Activated B cell treated with CpG ODN at 0.5 μM for 24 hours (primary cell): ENCODE measurements around the gene ALAS1. TPM values are rescaled to one million over a fixed set of nuclear protein-coding genes. Genes with fewer than 3 reads are reported as not detected.
A peak's percentile ranks its signal among the peaks of the same experiment; 100 is the strongest.

Experiments used
- ATAC-seq: fragments of 200-7000 bp; cut with Tn5 transposase; one replicate; pipeline ENCODE4 v1.10.0; 2021; ENCODE audit warnings: low read depth, mild to moderate bottlenecking, moderate library complexity
- CTCF ChIA-PET: fragments of 350-600 bp; sonication (Branson Sonifier 250); formaldehyde crosslinking; loops from one replicate; lab custom pipeline; 2021; ENCODE audit warnings: antibody characterized with exemption; lab: Charles Lee
- POLR2A ChIA-PET: fragments of 350-600 bp; sonication (Branson Sonifier 250); formaldehyde crosslinking; loops from one replicate; lab custom pipeline; 2021; ENCODE audit warnings: antibody characterized with exemption; lab: Charles Lee
- DNase-seq: peaks from one replicate; pipeline ENCODE4 v3.0.0; 2022
- H3K27ac Mint-ChIP-seq: one replicate; pipeline ENCODE4 v1.8.0; 2020; ENCODE audit warnings: mixed read lengths
- H3K27me3 Mint-ChIP-seq: one replicate; pipeline ENCODE4 v1.8.0; 2021; ENCODE audit warnings: mixed read lengths
- H3K36me3 Mint-ChIP-seq: one replicate; pipeline ENCODE4 v1.8.0; 2021; ENCODE audit warnings: low read depth, mixed read lengths
- H3K4me1 Mint-ChIP-seq: one replicate; pipeline ENCODE4 v1.8.0; 2021; ENCODE audit warnings: mixed read lengths
- H3K4me3 Mint-ChIP-seq: one replicate; pipeline ENCODE4 v1.8.0; 2020; ENCODE audit warnings: mild to moderate bottlenecking, mixed read lengths
- H3K9me3 Mint-ChIP-seq: one replicate; pipeline ENCODE4 v1.8.0; 2020; ENCODE audit warnings: mixed read lengths
- CTCF ChIP-seq: fragments of 200-600 bp; IDR thresholded peaks from one replicate; pipeline ENCODE4 v1.8.0; 2022; ENCODE audit warnings: antibody characterized with exemption, mild to moderate bottlenecking
- intact Hi-C: fragments of 100-400 bp; cut with micrococcal nuclease; formaldehyde crosslinking; loops from one replicate; pipeline ENCODE4 v1.15.1; 2024
- total RNA-seq: library from RNA; stranded (reverse); gene quantifications from 2 replicates; pipeline ENCODE4 v1.2.3, GENCODE V29; 2022

Gene ALAS1
- total RNA-seq, 1 donor from 2014 or later: 27.6 TPM

- ATAC-seq: no peak
- ChIA-PET CTCF (interaction anchor here (1.0 to 1.7 kb wide), 5 partner anchors 12 to 1538 kb away, joined by 3 to 4 read pairs (median 4); partner anchors contain the start of genes ABHD14A and ABHD14B), POLR2A (interaction anchor here (0.6 to 2.5 kb wide), 15 partner anchors 8 to 179 kb away, joined by 3 to 31 read pairs (median 5); partner anchors contain the start of genes ABHD14A, ABHD14B, ACY1 and ALAS1)
- Mint-ChIP-seq H3K4me3 (peak overlapping the region; percentile 96), H3K9me3 (no peaks in the 10 kb centered on the region), H3K27ac (no peak overlapping the region), H3K27me3 (no peaks in the 10 kb centered on the region), H3K4me1 (peaks cover 13% of the 10 kb centered on the region), H3K36me3 (peaks cover 2% of the 10 kb centered on the region)
- intact Hi-C loops: loop anchor here (1.0 to 10.0 kb wide), 6 partner anchors 44 to 1536 kb away; partner anchors contain the start of genes MAPKAPK3, NT5DC2, PARP3 and TLR9
- no peak for TF ChIP-seq CTCF
- no peak for DNase-seq
These were observed 44.4 kb upstream of the ALAS1 start for GRCh38 chr3:52153389-52154096.

GRCh38 chr3:52154135-52155094 is 43.5 kb upstream of the ALAS1 start, which contains the start of gene POC1A:
POC1A (minus strand) TSS chr3:52154423; CDS start chr3:52154372, 51 bp downstream.
- intact Hi-C loops: loop anchor here (1.0 to 10.0 kb wide), 6 partner anchors 43 to 1537 kb away; partner anchors contain the start of genes MAPKAPK3, NT5DC2, PARP3 and TLR9
- peak; percentile 87 for ATAC-seq
- no peaks in the 10 kb centered on the region for H3K27me3 Mint-ChIP-seq
- H3K4me1 Mint-ChIP-seq: peaks cover 13% of the 10 kb centered on the region
- CTCF ChIA-PET: interaction anchor here (0.8 to 1.7 kb wide), 7 partner anchors 13 to 1539 kb away, joined by 3 to 4 read pairs (median 3); partner anchors contain the start of genes ABHD14A, ABHD14B and DUSP7
- POLR2A ChIA-PET: interaction anchor here (0.6 to 2.5 kb wide), 21 partner anchors 9 to 213 kb away, joined by 3 to 31 read pairs (median 4); partner anchors contain the start of genes ABHD14A, ABHD14B, ACY1 and ALAS1
- no peak for TF ChIP-seq CTCF
- DNase-seq: peak; percentile 84
- no peaks in the 10 kb centered on the region for H3K9me3 Mint-ChIP-seq
- H3K4me3 Mint-ChIP-seq: peak within 1 kb of the TSS; percentile 96
- peaks cover 2% of the 10 kb centered on the region for H3K36me3 Mint-ChIP-seq
- H3K27ac Mint-ChIP-seq: peak within 1 kb of the TSS; percentile 97

- intact Hi-C loops: loop anchor here (10.0 kb wide), 1 partner anchor 379 kb away; the partner anchor contains the start of genes NT5DC2 and UQCC5
- no peak overlapping the region for H3K27ac Mint-ChIP-seq
- TF ChIP-seq CTCF: no peak
- H3K4me1 Mint-ChIP-seq: peaks cover 13% of the 10 kb centered on the region
- ChIA-PET CTCF (no interaction called here), POLR2A (interaction anchor here (1.4 to 1.9 kb wide), 3 partner anchors 11 to 155 kb away, joined by 3 to 10 read pairs (median 5); no protein-coding TSS in a partner anchor)
- H3K36me3 Mint-ChIP-seq: peaks cover 2% of the 10 kb centered on the region
- no peaks in the 10 kb centered on the region for H3K9me3 Mint-ChIP-seq
- H3K27me3 Mint-ChIP-seq: no peaks in the 10 kb centered on the region
- DNase-seq (no peak), ATAC-seq (no peak)
- peak overlapping the region; percentile 44 for H3K4me3 Mint-ChIP-seq
These were observed 42.0 kb upstream of the ALAS1 start for GRCh38 chr3:52155912-52156311.

GRCh38 chr3:52159503-52159902 is 38.5 kb upstream of the ALAS1 start:
- Mint-ChIP-seq H3K27me3 (no peaks in the 10 kb centered on the region), H3K36me3 (no peaks in the 10 kb centered on the region), H3K4me1 (peaks cover 9% of the 10 kb centered on the region), H3K27ac (no peak overlapping the region), H3K9me3 (no peaks in the 10 kb centered on the region), H3K4me3 (no peak overlapping the region)
- intact Hi-C loops: loop anchor here (10.0 kb wide), 1 partner anchor 375 kb away; the partner anchor contains the start of genes NT5DC2 and UQCC5
- no peak for ATAC-seq
- ChIA-PET CTCF (no interaction called here), POLR2A (interaction anchor here (0.7 kb wide), 1 partner anchor 11 kb away, joined by 7 read pairs; no protein-coding TSS in a partner anchor)
- no peak for DNase-seq
- no peak for TF ChIP-seq CTCF
